Glomerular visceral epithelial cell (primary cell): Measurements from ENCODE around the gene PPP4R3C.
"Not testable (repeated sequence)": the region's sequence is repeated elsewhere in the genome, so short reads cannot be mapped to it uniquely, and the experiment has no call there.

Source experiments
- DNase-seq: peaks from one replicate; pipeline ENCODE4 v3.0.0-alpha.2; 2016; ENCODE audit errors: extremely low spot score

Gene PPP4R3C

DNA sequence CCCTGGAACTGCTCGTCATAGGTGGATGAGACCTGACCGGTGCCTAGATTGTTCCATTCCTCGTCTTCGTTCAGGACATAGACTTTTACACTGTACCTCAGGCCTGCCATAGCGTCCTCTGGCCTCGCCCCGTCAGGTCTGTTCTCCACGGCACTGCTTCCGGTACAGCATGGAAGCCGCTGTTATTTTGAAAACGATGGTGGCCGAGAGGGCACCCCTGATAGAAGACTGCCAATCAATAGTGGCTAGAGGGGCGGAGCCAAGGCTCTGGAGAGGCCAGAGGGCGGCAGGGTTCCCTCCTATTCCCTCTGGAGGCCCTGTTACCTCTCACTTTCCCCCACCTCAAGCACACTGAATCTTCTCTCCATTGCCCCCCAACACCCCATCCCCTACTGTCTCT lies at the start of gene PPP4R3C:
Gene PPP4R3C, minus strand, starts transcription at position 155 of the 400 bp plus-strand sequence. Its CDS starts 45 bp downstream, at position 110.
- DNase-seq = no peak

DNA sequence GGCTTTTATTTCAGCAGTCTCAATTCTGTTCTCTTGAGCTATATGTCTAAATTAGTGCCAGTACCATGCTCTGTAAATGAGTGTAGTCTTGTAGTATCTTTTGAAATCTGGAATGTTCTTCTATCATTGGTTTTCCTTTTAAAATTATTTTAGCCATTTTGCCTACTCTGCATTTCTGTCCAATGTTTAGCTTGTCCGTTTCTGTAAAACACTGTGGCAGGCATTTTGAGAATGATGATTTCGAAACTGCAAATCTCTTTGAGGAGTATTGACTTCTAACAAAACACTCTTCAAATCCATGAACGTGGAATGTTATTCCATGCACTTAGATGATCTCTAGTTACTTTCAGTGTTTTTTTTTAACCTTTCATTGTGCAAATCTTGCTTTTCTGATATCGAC lies 28.3 kb upstream of the PPP4R3C start:
- DNase-seq = no peak

GRCh38 chrX:27466051-27466450 lies 2.9 kb upstream of the PPP4R3C start:
- no peak for DNase-seq

DNA sequence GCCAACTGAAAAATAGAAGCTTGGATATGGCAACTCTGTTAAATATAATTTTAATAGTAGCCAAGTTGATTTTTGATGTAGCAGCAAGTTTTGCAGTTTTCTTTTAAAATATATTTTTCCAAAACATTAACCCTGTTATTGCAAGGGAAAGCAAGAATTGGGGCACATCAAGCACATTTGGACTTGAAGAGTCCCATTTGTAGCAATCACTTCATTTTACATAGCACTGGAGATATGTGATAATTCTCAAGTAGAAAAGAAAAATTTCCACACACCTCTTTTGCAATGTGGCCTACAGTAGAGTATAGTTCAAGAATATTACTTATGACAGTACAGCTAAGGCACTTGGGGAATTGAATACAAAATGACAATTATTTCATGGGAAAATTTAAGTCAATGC lies 1.9 kb upstream of the PPP4R3C start:
- no peak for DNase-seq

GRCh38 chrX:27459129-27459528 lies 4.0 kb downstream of the PPP4R3C start:
- DNase-seq = not testable (repeated sequence)

- not testable (repeated sequence) for DNase-seq
Measured at GRCh38 chrX:27458544-27458943, 4.6 kb downstream of the PPP4R3C start.

GRCh38 chrX:27451324-27451723 lies 11.8 kb downstream of the PPP4R3C start:
- DNase-seq = no peak

GRCh38 chrX:27446423-27446822 lies 16.7 kb downstream of the PPP4R3C start:
- DNase-seq = peak; percentile 11

- peak; percentile 12 for DNase-seq
Measured at GRCh38 chrX:27445438-27445837, 17.7 kb downstream of the PPP4R3C start.

- peak; percentile 4 for DNase-seq
Measured at GRCh38 chrX:27444093-27444908, 18.8 kb downstream of the PPP4R3C start.

GRCh38 chrX:27442392-27442791 lies 20.7 kb downstream of the PPP4R3C start:
- DNase-seq = not testable (repeated sequence)

DNA sequence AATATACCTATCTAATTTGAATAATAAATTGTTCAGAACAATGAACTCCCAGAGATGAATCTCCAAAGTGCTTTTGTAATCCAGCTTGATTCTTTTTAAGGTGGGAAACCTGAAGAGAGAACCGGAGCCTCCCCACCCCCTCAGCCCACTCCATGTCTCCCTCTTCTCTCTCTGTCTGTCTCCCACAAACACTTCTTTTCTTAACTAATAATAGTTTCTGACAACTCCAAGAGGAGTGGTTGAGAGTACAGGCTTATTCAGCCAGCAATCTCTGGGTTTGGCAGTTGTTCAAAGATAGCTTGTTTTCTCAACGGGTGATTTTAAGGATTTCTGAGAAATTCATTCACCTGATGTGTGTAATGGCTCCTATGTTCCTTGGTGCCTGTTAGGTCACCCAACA lies 23.4 kb downstream of the PPP4R3C start:
- no peak for DNase-seq

GRCh38 chrX:27438937-27439336 lies 24.2 kb downstream of the PPP4R3C start:
- DNase-seq = no peak

GRCh38 chrX:27435031-27435430 lies 28.1 kb downstream of the PPP4R3C start:
- no peak for DNase-seq
